ENCODE results near the gene ATP6V0B. TPM values are rescaled to one million over a fixed set of nuclear protein-coding genes. Genes with fewer than 3 reads are reported as not detected.
A peak's percentile ranks its signal among the peaks of the same experiment; 100 is the strongest.

Gene ATP6V0B
- total and polyA plus RNA-seq, 2 of the 13 experiments (the other 11 are each of a cell fraction or from before 2014, with no cell fraction given): 157 to 161 TPM

- TF ChIP-seq ZNF598 (CRISPR knock-in tag; IDR thresholded peaks at IDR 0.05; ENCODE audit: borderline replicate concordance) (no peak), HNF1B (CRISPR knock-in tag; IDR thresholded peaks at IDR 0.05) (no peak), ZNF263 (CRISPR knock-in tag; IDR thresholded peaks at IDR 0.05) (no peak), DR1 (CRISPR knock-in tag; IDR thresholded peaks at IDR 0.05) (no peak), U2AF1 (optimal IDR thresholded peaks at IDR 0.05; ENCODE audit: low read depth, low read length) (no peak), GATA4 (IDR thresholded peaks at IDR 0.05; ENCODE audit: borderline replicate concordance, low read depth) (no peak), ZNF777 (CRISPR knock-in tag; IDR thresholded peaks at IDR 0.05) (no peak), ZNF780A (CRISPR knock-in tag; IDR thresholded peaks at IDR 0.05) (no peak), KDM3A (CRISPR knock-in tag; IDR thresholded peaks at IDR 0.05; ENCODE audit: low read depth) (no peak), FOXK1 (CRISPR knock-in tag; IDR thresholded peaks at IDR 0.05; ENCODE audit: borderline replicate concordance, low read depth) (no peak), NR2F6 (IDR thresholded peaks at IDR 0.05) (no peak), NR2F6 (CRISPR knock-in tag; IDR thresholded peaks at IDR 0.05) (peak; percentile 34; the same call in 1 of the 2 replicates), SIN3B (IDR thresholded peaks at IDR 0.05; ENCODE audit: low read length) (no peak), E2F5 (CRISPR knock-in tag; conservative IDR thresholded peaks at IDR 0.05) (no peak), ZNF550 (CRISPR knock-in tag; IDR thresholded peaks at IDR 0.05; ENCODE audit: borderline replicate concordance) (no peak), PLSCR1 (CRISPR knock-in tag; IDR thresholded peaks at IDR 0.05; ENCODE audit: borderline replicate concordance) (no peak)
- TF ChIP-seq, protein P1, sequence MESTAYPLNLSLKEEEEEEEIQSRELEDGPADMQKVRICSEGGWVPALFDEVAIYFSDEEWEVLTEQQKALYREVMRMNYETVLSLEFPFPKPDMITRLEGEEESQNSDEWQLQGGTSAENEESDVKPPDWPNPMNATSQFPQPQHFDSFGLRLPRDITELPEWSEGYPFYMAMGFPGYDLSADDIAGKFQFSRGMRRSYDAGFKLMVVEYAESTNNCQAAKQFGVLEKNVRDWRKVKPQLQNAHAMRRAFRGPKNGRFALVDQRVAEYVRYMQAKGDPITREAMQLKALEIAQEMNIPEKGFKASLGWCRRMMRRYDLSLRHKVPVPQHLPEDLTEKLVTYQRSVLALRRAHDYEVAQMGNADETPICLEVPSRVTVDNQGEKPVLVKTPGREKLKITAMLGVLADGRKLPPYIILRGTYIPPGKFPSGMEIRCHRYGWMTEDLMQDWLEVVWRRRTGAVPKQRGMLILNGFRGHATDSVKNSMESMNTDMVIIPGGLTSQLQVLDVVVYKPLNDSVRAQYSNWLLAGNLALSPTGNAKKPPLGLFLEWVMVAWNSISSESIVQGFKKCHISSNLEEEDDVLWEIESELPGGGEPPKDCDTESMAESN (CRISPR knock-in tag; conservative IDR thresholded peaks at IDR 0.05): no peak
- TF ChIP-seq, protein P2, sequence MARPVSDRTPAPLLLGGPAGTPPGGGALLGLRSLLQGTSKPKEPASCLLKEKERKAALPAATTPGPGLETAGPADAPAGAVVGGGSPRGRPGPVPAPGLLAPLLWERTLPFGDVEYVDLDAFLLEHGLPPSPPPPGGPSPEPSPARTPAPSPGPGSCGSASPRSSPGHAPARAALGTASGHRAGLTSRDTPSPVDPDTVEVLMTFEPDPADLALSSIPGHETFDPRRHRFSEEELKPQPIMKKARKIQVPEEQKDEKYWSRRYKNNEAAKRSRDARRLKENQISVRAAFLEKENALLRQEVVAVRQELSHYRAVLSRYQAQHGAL (CRISPR knock-in tag; IDR thresholded peaks at IDR 0.05; ENCODE audit: not compliant biosample characterization): no peak
- TF ChIP-seq, protein P3, sequence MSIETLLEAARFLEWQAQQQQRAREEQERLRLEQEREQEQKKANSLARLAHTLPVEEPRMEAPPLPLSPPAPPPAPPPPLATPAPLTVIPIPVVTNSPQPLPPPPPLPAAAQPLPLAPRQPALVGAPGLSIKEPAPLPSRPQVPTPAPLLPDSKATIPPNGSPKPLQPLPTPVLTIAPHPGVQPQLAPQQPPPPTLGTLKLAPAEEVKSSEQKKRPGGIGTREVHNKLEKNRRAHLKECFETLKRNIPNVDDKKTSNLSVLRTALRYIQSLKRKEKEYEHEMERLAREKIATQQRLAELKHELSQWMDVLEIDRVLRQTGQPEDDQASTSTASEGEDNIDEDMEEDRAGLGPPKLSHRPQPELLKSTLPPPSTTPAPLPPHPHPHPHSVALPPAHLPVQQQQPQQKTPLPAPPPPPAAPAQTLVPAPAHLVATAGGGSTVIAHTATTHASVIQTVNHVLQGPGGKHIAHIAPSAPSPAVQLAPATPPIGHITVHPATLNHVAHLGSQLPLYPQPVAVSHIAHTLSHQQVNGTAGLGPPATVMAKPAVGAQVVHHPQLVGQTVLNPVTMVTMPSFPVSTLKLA (IDR thresholded peaks at IDR 0.05): no peak
- TF ChIP-seq, protein P4, sequence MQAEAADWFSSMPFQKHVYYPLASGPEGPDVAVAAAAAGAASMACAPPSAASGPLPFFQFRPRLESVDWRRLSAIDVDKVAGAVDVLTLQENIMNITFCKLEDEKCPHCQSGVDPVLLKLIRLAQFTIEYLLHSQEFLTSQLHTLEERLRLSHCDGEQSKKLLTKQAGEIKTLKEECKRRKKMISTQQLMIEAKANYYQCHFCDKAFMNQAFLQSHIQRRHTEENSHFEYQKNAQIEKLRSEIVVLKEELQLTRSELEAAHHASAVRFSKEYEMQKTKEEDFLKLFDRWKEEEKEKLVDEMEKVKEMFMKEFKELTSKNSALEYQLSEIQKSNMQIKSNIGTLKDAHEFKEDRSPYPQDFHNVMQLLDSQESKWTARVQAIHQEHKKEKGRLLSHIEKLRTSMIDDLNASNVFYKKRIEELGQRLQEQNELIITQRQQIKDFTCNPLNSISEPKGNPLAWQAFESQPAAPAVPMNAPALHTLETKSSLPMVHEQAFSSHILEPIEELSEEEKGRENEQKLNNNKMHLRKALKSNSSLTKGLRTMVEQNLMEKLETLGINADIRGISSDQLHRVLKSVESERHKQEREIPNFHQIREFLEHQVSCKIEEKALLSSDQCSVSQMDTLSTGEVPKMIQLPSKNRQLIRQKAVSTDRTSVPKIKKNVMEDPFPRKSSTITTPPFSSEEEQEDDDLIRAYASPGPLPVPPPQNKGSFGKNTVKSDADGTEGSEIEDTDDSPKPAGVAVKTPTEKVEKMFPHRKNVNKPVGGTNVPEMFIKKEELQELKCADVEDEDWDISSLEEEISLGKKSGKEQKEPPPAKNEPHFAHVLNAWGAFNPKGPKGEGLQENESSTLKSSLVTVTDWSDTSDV (CRISPR knock-in tag; IDR thresholded peaks at IDR 0.05): no peak
Observed at GRCh38 chr1:43968348-43968948, 6.3 kb upstream of the ATP6V0B start (continued).

All from HepG2 (cell line).